GM12878 (cell line): ENCODE measurements around the gene UBE2G2. TPM values are rescaled to one million over a fixed set of nuclear protein-coding genes. Genes with fewer than 3 reads are reported as not detected.

Experiments
- ATAC-seq: fragments of 200-7000 bp; cut with Tn5 transposase; 3 replicates; pipeline ENCODE4 v1.9.1; 2020; ENCODE audit warnings: mild to moderate bottlenecking, moderate library complexity
- BruUV-seq: library from RNA; stranded (reverse); fragments of 400-500 nt; replicated peaks from 2 replicates; lab custom pipeline; 2021; lab: Mats Ljungman, UMichigan
- CTCF ChIA-PET: fragments of 300-600 bp; sonication (Branson Sonifier 250); formaldehyde crosslinking; extraction: SDS; loops from one replicate; lab custom pipeline; 2021; ENCODE audit warnings: inconsistent platforms; lab: Yijun Ruan, JAX
- POLR2A ChIA-PET: fragments of 350-600 bp; formaldehyde crosslinking; extraction: SDS; loops from one replicate; lab custom pipeline; 2021; ENCODE audit warnings: inconsistent platforms; lab: Charles Lee
- RAD21 ChIA-PET: fragments of 300-600 bp; sonication (Branson Sonifier 250); formaldehyde crosslinking; loops from one replicate; lab custom pipeline; 2023; ENCODE audit warnings: antibody characterized with exemption; ENCODE audit not compliant: unreplicated experiment; lab: Charles Lee
- SMC1A ChIA-PET: fragments of 300-600 bp; sonication (Branson Sonifier 250); formaldehyde crosslinking; loops from one replicate; lab custom pipeline; 2023; ENCODE audit not compliant: unreplicated experiment, uncharacterized antibody; lab: Charles Lee
- DNase-seq: peaks from one replicate; pipeline ENCODE4 v3.0.0-alpha.2; 2011; ENCODE audit warnings: low read depth, low spot score
- FAIRE-seq: peaks from 3 replicates; lab custom pipeline; 2011; peaks lifted over from hg19 to GRCh38; lab: Jason Lieb, UNC
- H2AFZ ChIP-seq: 2 replicates; pipeline ENCODE4 v1.6.0; 2011; ENCODE audit warnings: low read depth, low read length, control low read depth; ENCODE audit not compliant: control insufficient read depth
- H3K27ac ChIP-seq: 2 replicates; pipeline ENCODE4 v1.5.1; 2011; ENCODE audit warnings: control low read depth; ENCODE audit not compliant: control insufficient read depth, insufficient read depth
- H3K27me3 ChIP-seq, 2 experiments: replicated peaks in 1 of 2; 2 replicates each; pipeline versions ENCODE4 v1.6.0 to v1.6.1; 2011; ENCODE audit warnings: low read length in 1 of 2; ENCODE audit not compliant: control insufficient read depth in 2 of 2, insufficient read depth in 2 of 2
- H3K36me3 ChIP-seq, 2 experiments: 2 replicates each; pipeline ENCODE4 v1.5.1; 2011; ENCODE audit warnings: low read length in 1 of 2; ENCODE audit not compliant: control insufficient read depth in 2 of 2, insufficient read depth in 2 of 2
- H3K4me1 ChIP-seq: 2 replicates; pipeline ENCODE4 v1.6.1; 2011; ENCODE audit warnings: mild to moderate bottlenecking, low read length, moderate library complexity, mixed read lengths; ENCODE audit not compliant: control insufficient read depth, insufficient read depth
- H3K4me2 ChIP-seq: 2 replicates; pipeline ENCODE4 v1.6.0; 2011; ENCODE audit warnings: control low read depth; ENCODE audit not compliant: control insufficient read depth, insufficient read depth
- H3K4me3 ChIP-seq: fragments of 200-600 bp; sonication (generic); 2 replicates; pipeline ENCODE4 v1.5.1; 2016
- H3K79me2 ChIP-seq: 2 replicates; pipeline ENCODE4 v1.6.0; 2011; ENCODE audit warnings: low read length; ENCODE audit not compliant: control insufficient read depth, insufficient read depth
- H3K9ac ChIP-seq: 2 replicates; pipeline ENCODE4 v1.8.0; 2011; ENCODE audit warnings: low read length, control low read depth, mixed read lengths; ENCODE audit not compliant: control insufficient read depth, insufficient read depth
- H3K9me3 ChIP-seq: replicated peaks from 3 replicates; pipeline ENCODE4 v1.5.1; 2011; ENCODE audit warnings: mild to moderate bottlenecking, low read length; ENCODE audit not compliant: control insufficient read depth, insufficient read depth
- H4K20me1 ChIP-seq: 2 replicates; pipeline ENCODE4 v1.6.0; 2011; ENCODE audit not compliant: control insufficient read depth, insufficient read depth
- CHD2 ChIP-seq: IDR thresholded peaks from 2 replicates; pipeline ENCODE4 v1.6.1; 2011; ENCODE audit warnings: low read depth, low read length, improper control_type of control experiment, borderline replicate concordance
- CREB1 ChIP-seq: IDR thresholded peaks from 2 replicates; pipeline ENCODE4 v1.6.1; 2012; ENCODE audit warnings: low read depth, mild to moderate bottlenecking, inconsistent platforms
- GABPA ChIP-seq: IDR thresholded peaks from 2 replicates; pipeline ENCODE4 v1.6.1; 2014; ENCODE audit warnings: antibody characterized with exemption, low read depth, mild to moderate bottlenecking, inconsistent platforms
- JUNB ChIP-seq: IDR thresholded peaks from 2 replicates; pipeline ENCODE4 v1.6.1; 2016; ENCODE audit warnings: antibody characterized with exemption, mild to moderate bottlenecking
- KAT2A ChIP-seq: conservative IDR thresholded peaks from 2 replicates; pipeline ENCODE4 v1.6.1; 2011; ENCODE audit warnings: low read depth, low read length; ENCODE audit not compliant: control insufficient read depth
- MEF2A ChIP-seq: IDR thresholded peaks from 2 replicates; pipeline ENCODE4 v1.6.1; 2011; ENCODE audit warnings: low read depth, mild to moderate bottlenecking, low read length, moderate library complexity; ENCODE audit not compliant: insufficient read depth
- MEF2B ChIP-seq: fragments of 450-650 bp; IDR thresholded peaks from 2 replicates; pipeline ENCODE4 v1.6.1; 2018; ENCODE audit warnings: mild to moderate bottlenecking, moderate library complexity; ENCODE audit not compliant: partially characterized antibody, poor library complexity, severe bottlenecking
- SIN3A ChIP-seq: IDR thresholded peaks from 2 replicates; pipeline ENCODE4 v1.6.1; 2012; ENCODE audit warnings: low read depth, low read length, improper control_type of control experiment
- ZNF207 ChIP-seq: fragments of 450-650 bp; IDR thresholded peaks from 2 replicates; pipeline ENCODE4 v1.6.1; 2014; ENCODE audit warnings: antibody characterized with exemption, mild to moderate bottlenecking, borderline replicate concordance
- WGBS: methylation state at CpG from one replicate; pipeline ENCODE4 v1.1.6; 2016; ENCODE audit warnings: low lambda C conversion rate; ENCODE audit not compliant: insufficient replicate concordance, insufficient coverage; ENCODE audit errors: missing lambda C conversion rate; 5-methylcytosine and 5-hydroxymethylcytosine counted together
- in situ Hi-C: fragments of 300-500 bp; cut with MboI; formaldehyde crosslinking; loops from 9 replicates; pipeline ENCODE4 v1.14.3; 2018; ENCODE audit warnings: mixed read lengths
- intact Hi-C: fragments of 100-400 bp; cut with micrococcal nuclease; formaldehyde crosslinking; loops from one replicate; pipeline ENCODE4 v1.14.2; 2022; ENCODE audit not compliant: unreplicated experiment
- polyA plus RNA-seq, 11 experiments: library from polyadenylated mRNA; depleted of rRNA in 4 of 11; unstranded in 6 of 11; stranded (reverse) in 5 of 11; fragments of >200 nt; fragmentation: Nextera tagmentation in 4 of 11; fragmentation: Illumina TruSeq in 1 of 11; extraction: Ambion mirVana in 4 of 11; extraction: Trizol in 1 of 11; gene quantifications; 1 replicate in 1 of 11; 2 replicates in 10 of 11; pipeline versions ENCODE4 v1.2.1 to v1.2.3, GENCODE V29; 2011 to 2016; ENCODE audit warnings: inconsistent platforms in 2 of 11, missing spikeins in 2 of 11, low read depth in 1 of 11
- total RNA-seq, 4 experiments: library from RNA; depleted of rRNA in 3 of 4; stranded (reverse); fragments of >200 nt in 3 of 4; fragmentation: Illumina TruSeq in 1 of 4; extraction: Trizol in 1 of 4; gene quantifications; 2 replicates each; pipeline versions ENCODE4 v1.2.1 to v1.2.3, GENCODE V29; 2013 to 2021
- TF ChIP-seq, protein P1 (sequence below): fragments of 450-650 bp; IDR thresholded peaks from 2 replicates; pipeline ENCODE4 v1.6.1; 2017; ENCODE audit warnings: mild to moderate bottlenecking, moderate library complexity
- TF ChIP-seq, protein P2 (sequence below): fragments of 450-650 bp; IDR thresholded peaks from 2 replicates; pipeline ENCODE4 v1.6.1; 2017; ENCODE audit warnings: borderline replicate concordance
- TF ChIP-seq, protein P3 (sequence below): IDR thresholded peaks from 2 replicates; pipeline ENCODE4 v1.6.1; 2012; ENCODE audit warnings: low read depth, low read length, improper control_type of control experiment
- TF ChIP-seq, protein P4 (sequence below): fragments of 450-650 bp; IDR thresholded peaks from 2 replicates; pipeline ENCODE4 v1.6.1; 2018; ENCODE audit warnings: borderline replicate concordance, mild to moderate bottlenecking; ENCODE audit not compliant: partially characterized antibody

UBE2G2 gene
- total and polyA plus RNA-seq, 10 of the 15 experiments (the other 5 are each of a cell fraction or from before 2014, with no cell fraction given), result 27.0 to 139 (median 75.9) TPM

DNA sequence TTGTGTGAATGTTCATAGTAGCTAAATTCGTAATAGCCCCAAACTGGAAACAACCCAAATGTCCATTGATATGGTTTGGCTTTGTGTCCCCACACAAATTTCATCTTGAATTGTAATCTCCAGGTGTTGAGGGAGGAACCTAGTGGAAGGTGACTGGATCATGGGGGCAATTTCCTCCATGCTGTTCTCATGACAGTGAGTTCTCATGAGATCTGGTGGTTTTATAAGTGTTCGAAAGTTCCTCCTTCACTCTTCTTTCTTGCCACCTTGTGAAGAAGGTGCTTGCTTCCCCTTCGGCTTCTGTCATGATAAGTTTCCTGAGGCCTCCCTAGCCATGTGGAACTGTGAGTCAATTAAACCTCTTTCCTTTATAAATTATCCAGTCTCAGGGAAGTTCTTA, 11.3 kb downstream of the UBE2G2 start:
- POLR2A ChIA-PET, result no interaction called here
- Histone ChIP-seq H3K4me3 (no peak overlapping the region), H3K4me1 (peaks cover 19% of the 10 kb centered on the region), H3K9ac (no peak overlapping the region), H3K9me3 (no peaks in the 10 kb centered on the region), H3K27ac (peak overlapping the region; percentile 50), H3K27me3 (no peaks in the 10 kb centered on the region), H3K4me2 (peak overlapping the region; percentile 15; the same call in 1 of the 2 replicates), H2AFZ (no peak overlapping the region), H3K79me2 (peaks cover 35% of the 10 kb centered on the region), H4K20me1 (no peaks in the 10 kb centered on the region), H3K36me3 (peaks cover 0 to 9% of the 10 kb centered on the region in 2 experiments; a peak in 3 of 4 replicates)
- SMC1A ChIA-PET, result interaction anchor here (1.5 kb wide), 1 partner anchor 10 kb away, joined by 6 read pairs; no protein-coding TSS in a partner anchor
- BruUV-seq, result no TSS peak
- FAIRE-seq, result no peak
- in situ Hi-C loops (loop anchor here (5.0 kb wide), 1 partner anchor 283 kb away; no protein-coding TSS in a partner anchor), intact Hi-C loops (no loop called here)
- RAD21 ChIA-PET, result no interaction called here
- 22% methylated on average over 3 of the region's 3 CpGs for WGBS
- ATAC-seq, result no peak
- no peak for DNase-seq
- CTCF ChIA-PET, result interaction anchor here (0.6 to 1.6 kb wide), 3 partner anchors 10 to 106 kb away, joined by 3 to 7 read pairs (median 4); partner anchors contain the start of gene UBE2G2
- no peak for TF ChIP-seq MEF2B
- no peak for TF ChIP-seq MEF2A
- no peak for TF ChIP-seq SIN3A
- TF ChIP-seq, protein P1, sequence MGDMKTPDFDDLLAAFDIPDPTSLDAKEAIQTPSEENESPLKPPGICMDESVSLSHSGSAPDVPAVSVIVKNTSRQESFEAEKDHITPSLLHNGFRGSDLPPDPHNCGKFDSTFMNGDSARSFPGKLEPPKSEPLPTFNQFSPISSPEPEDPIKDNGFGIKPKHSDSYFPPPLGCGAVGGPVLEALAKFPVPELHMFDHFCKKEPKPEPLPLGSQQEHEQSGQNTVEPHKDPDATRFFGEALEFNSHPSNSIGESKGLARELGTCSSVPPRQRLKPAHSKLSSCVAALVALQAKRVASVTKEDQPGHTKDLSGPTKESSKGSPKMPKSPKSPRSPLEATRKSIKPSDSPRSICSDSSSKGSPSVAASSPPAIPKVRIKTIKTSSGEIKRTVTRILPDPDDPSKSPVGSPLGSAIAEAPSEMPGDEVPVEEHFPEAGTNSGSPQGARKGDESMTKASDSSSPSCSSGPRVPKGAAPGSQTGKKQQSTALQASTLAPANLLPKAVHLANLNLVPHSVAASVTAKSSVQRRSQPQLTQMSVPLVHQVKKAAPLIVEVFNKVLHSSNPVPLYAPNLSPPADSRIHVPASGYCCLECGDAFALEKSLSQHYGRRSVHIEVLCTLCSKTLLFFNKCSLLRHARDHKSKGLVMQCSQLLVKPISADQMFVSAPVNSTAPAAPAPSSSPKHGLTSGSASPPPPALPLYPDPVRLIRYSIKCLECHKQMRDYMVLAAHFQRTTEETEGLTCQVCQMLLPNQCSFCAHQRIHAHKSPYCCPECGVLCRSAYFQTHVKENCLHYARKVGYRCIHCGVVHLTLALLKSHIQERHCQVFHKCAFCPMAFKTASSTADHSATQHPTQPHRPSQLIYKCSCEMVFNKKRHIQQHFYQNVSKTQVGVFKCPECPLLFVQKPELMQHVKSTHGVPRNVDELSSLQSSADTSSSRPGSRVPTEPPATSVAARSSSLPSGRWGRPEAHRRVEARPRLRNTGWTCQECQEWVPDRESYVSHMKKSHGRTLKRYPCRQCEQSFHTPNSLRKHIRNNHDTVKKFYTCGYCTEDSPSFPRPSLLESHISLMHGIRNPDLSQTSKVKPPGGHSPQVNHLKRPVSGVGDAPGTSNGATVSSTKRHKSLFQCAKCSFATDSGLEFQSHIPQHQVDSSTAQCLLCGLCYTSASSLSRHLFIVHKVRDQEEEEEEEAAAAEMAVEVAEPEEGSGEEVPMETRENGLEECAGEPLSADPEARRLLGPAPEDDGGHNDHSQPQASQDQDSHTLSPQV, result no peak
- TF ChIP-seq, protein P2, sequence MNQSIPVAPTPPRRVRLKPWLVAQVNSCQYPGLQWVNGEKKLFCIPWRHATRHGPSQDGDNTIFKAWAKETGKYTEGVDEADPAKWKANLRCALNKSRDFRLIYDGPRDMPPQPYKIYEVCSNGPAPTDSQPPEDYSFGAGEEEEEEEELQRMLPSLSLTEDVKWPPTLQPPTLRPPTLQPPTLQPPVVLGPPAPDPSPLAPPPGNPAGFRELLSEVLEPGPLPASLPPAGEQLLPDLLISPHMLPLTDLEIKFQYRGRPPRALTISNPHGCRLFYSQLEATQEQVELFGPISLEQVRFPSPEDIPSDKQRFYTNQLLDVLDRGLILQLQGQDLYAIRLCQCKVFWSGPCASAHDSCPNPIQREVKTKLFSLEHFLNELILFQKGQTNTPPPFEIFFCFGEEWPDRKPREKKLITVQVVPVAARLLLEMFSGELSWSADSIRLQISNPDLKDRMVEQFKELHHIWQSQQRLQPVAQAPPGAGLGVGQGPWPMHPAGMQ, result no peak
- TF ChIP-seq ZNF207, result no peak
- TF ChIP-seq, protein P3, sequence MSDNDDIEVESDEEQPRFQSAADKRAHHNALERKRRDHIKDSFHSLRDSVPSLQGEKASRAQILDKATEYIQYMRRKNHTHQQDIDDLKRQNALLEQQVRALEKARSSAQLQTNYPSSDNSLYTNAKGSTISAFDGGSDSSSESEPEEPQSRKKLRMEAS, result no peak
- TF ChIP-seq CHD2, result no peak
- TF ChIP-seq KAT2A, result no peak
- TF ChIP-seq JUNB, result no peak
- TF ChIP-seq, protein P4, sequence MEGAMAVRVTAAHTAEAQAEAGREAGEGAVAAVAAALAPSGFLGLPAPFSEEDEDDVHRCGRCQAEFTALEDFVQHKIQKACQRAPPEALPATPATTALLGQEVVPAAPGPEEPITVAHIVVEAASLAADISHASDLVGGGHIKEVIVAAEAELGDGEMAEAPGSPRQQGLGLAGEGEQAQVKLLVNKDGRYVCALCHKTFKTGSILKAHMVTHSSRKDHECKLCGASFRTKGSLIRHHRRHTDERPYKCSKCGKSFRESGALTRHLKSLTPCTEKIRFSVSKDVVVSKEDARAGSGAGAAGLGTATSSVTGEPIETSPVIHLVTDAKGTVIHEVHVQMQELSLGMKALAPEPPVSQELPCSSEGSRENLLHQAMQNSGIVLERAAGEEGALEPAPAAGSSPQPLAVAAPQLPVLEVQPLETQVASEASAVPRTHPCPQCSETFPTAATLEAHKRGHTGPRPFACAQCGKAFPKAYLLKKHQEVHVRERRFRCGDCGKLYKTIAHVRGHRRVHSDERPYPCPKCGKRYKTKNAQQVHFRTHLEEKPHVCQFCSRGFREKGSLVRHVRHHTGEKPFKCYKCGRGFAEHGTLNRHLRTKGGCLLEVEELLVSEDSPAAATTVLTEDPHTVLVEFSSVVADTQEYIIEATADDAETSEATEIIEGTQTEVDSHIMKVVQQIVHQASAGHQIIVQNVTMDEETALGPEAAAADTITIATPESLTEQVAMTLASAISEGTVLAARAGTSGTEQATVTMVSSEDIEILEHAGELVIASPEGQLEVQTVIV, result no peak
- no peak for TF ChIP-seq GABPA
- no peak for TF ChIP-seq CREB1
